HG02870 (cell line): ENCODE measurements around the gene SLC17A5.
"Not testable (repeated sequence)": the region's sequence is repeated elsewhere in the genome, so short reads cannot be mapped to it uniquely, and the experiment has no call there.

ENCODE experiments used
- ATAC-seq: cut with Tn5 transposase; IDR thresholded peaks from one replicate; pipeline ENCODE4 v1.9.1; 2021; ENCODE audit warnings: mild to moderate bottlenecking, moderate library complexity; ENCODE audit not compliant: unreplicated experiment

SLC17A5 gene

GRCh38 chr6:73666393-73666792 is 12.6 kb upstream of the SLC17A5 start:
- ATAC-seq: no peak

GRCh38 chr6:73665686-73666319 is 12.0 kb upstream of the SLC17A5 start:
- peak; percentile 91 for ATAC-seq

GRCh38 chr6:73664701-73665100 is 10.9 kb upstream of the SLC17A5 start:
- ATAC-seq: no peak

- no peak for ATAC-seq
Measured at GRCh38 chr6:73657201-73657600, 3.4 kb upstream of the SLC17A5 start.

- ATAC-seq: no peak
Measured at GRCh38 chr6:73656531-73657145, 2.8 kb upstream of the SLC17A5 start.

- no peak for ATAC-seq
Measured at GRCh38 chr6:73655341-73655917, 1.6 kb upstream of the SLC17A5 start.

GRCh38 chr6:73652637-73653570 is 888 bp downstream of the SLC17A5 start:
- peak; percentile 43 for ATAC-seq

- ATAC-seq: no peak
Measured at GRCh38 chr6:73649783-73650182, 4.0 kb downstream of the SLC17A5 start.

- ATAC-seq: no peak
Measured at GRCh38 chr6:73648166-73648565, 5.6 kb downstream of the SLC17A5 start.

GRCh38 chr6:73644941-73645591 is 8.7 kb downstream of the SLC17A5 start:
- no peak for ATAC-seq

- ATAC-seq: no peak
Measured at GRCh38 chr6:73644030-73644429, 9.8 kb downstream of the SLC17A5 start.

- ATAC-seq: no peak
Measured at GRCh38 chr6:73642530-73642929, 11.3 kb downstream of the SLC17A5 start.

GRCh38 chr6:73640179-73640750 is 13.5 kb downstream of the SLC17A5 start:
- no peak for ATAC-seq

- no peak for ATAC-seq
Measured at GRCh38 chr6:73639040-73639439, 14.8 kb downstream of the SLC17A5 start.

GRCh38 chr6:73637404-73637803 is 16.4 kb downstream of the SLC17A5 start:
- ATAC-seq: no peak

- ATAC-seq: no peak
Measured at GRCh38 chr6:73636048-73636447, 17.7 kb downstream of the SLC17A5 start.

GRCh38 chr6:73632346-73632745 is 21.4 kb downstream of the SLC17A5 start:
- no peak for ATAC-seq

GRCh38 chr6:73631849-73632248 is 21.9 kb downstream of the SLC17A5 start:
- ATAC-seq: no peak

- ATAC-seq: no peak
Measured at GRCh38 chr6:73630401-73630800, 23.4 kb downstream of the SLC17A5 start.

GRCh38 chr6:73624896-73625295 is 28.9 kb downstream of the SLC17A5 start:
- ATAC-seq: no peak

- ATAC-seq: not testable (repeated sequence)
Measured at GRCh38 chr6:73623480-73623879, 30.3 kb downstream of the SLC17A5 start.
